Measurements from ENCODE around the gene POLR2J3.
"Not testable (repeated sequence)": the region's sequence is repeated elsewhere in the genome, so short reads cannot be mapped to it uniquely, and the experiment has no call there.

The POLR2J3 gene

GRCh38 chr7:102572261-102573239 lies at the start of gene POLR2J3:
TSS of gene POLR2J3 (minus strand) at chr7:102572583. CDS start at chr7:102572521, 62 bp downstream.
- ATAC-seq, result peak; percentile 96

GRCh38 chr7:102618122-102618521 lies 45.7 kb upstream of the POLR2J3 start:
- not testable (repeated sequence) for ATAC-seq

GRCh38 chr7:102616507-102617125 lies 44.2 kb upstream of the POLR2J3 start, which contains the start of gene RASA4:
TSS of gene RASA4 (minus strand) at chr7:102616756. CDS start at chr7:102616689, 67 bp downstream.
- ATAC-seq, result peak; percentile 85

GRCh38 chr7:102615930-102616329 lies 43.5 kb upstream of the POLR2J3 start:
- ATAC-seq, result not testable (repeated sequence)

GRCh38 chr7:102614873-102615272 lies 42.5 kb upstream of the POLR2J3 start:
- ATAC-seq, result peak; percentile 9

GRCh38 chr7:102614346-102614697 lies 41.9 kb upstream of the POLR2J3 start:
- peak; percentile 4 for ATAC-seq

GRCh38 chr7:102613575-102614345 lies 41.4 kb upstream of the POLR2J3 start:
- not testable (repeated sequence) for ATAC-seq

GRCh38 chr7:102611675-102612325 lies 39.4 kb upstream of the POLR2J3 start:
- peak; percentile 16 for ATAC-seq

- peak; percentile 80 for ATAC-seq
Observed at GRCh38 chr7:102611013-102611674, 38.8 kb upstream of the POLR2J3 start.

- not testable (repeated sequence) for ATAC-seq
Observed at GRCh38 chr7:102610441-102610840, 38.1 kb upstream of the POLR2J3 start.

- not testable (repeated sequence) for ATAC-seq
Observed at GRCh38 chr7:102609734-102610133, 37.4 kb upstream of the POLR2J3 start.

- not testable (repeated sequence) for ATAC-seq
Observed at GRCh38 chr7:102606848-102607247, 34.5 kb upstream of the POLR2J3 start.

- peak; percentile 90 for ATAC-seq
Observed at GRCh38 chr7:102604431-102605145, 32.2 kb upstream of the POLR2J3 start.

GRCh38 chr7:102602317-102602716 lies 29.9 kb upstream of the POLR2J3 start:
- ATAC-seq, result not testable (repeated sequence)

GRCh38 chr7:102599699-102600098 lies 27.3 kb upstream of the POLR2J3 start:
- not testable (repeated sequence) for ATAC-seq

GRCh38 chr7:102596036-102596435 lies 23.7 kb upstream of the POLR2J3 start:
- not testable (repeated sequence) for ATAC-seq

GRCh38 chr7:102593637-102594334 lies 21.4 kb upstream of the POLR2J3 start:
- peak; percentile 21 for ATAC-seq

GRCh38 chr7:102592477-102593019 lies 20.2 kb upstream of the POLR2J3 start:
- peak; percentile 60 for ATAC-seq

GRCh38 chr7:102589857-102590256 lies 17.5 kb upstream of the POLR2J3 start:
- peak; percentile 92 for ATAC-seq

- not testable (repeated sequence) for ATAC-seq
Observed at GRCh38 chr7:102583495-102583894, 11.1 kb upstream of the POLR2J3 start.

Measured in SK-N-SH treated with all-trans-retinoic acid at 6 μM for 48 hours (cell line).